HEK293 (cell line): ENCODE measurements around the gene KXD1.

Experiments used
- IKZF3 ChIP-seq: fragments of 450-650 bp; IDR thresholded peaks from 2 replicates; pipeline ENCODE4 v1.5.0; 2018; ENCODE audit warnings: missing biosample characterization, mild to moderate bottlenecking, missing genetic modification characterization, moderate library complexity
- KLF1 ChIP-seq: fragments of 450-650 bp; formaldehyde crosslinking; IDR thresholded peaks from 2 replicates; pipeline ENCODE4 v1.5.1; 2016; ENCODE audit warnings: missing biosample characterization, missing genetic modification characterization
- SALL2 ChIP-seq: fragments of 450-650 bp; formaldehyde crosslinking; IDR thresholded peaks from 2 replicates; pipeline ENCODE4 v1.5.0; 2017; ENCODE audit warnings: missing biosample characterization, mild to moderate bottlenecking, missing genetic modification characterization, borderline replicate concordance
- ZBTB17 ChIP-seq: fragments of 450-650 bp; formaldehyde crosslinking; IDR thresholded peaks from 2 replicates; pipeline ENCODE4 v1.5.1; 2016; ENCODE audit warnings: missing biosample characterization, missing genetic modification characterization
- ZFP41 ChIP-seq: fragments of 450-650 bp; formaldehyde crosslinking; IDR thresholded peaks from 2 replicates; pipeline ENCODE4 v1.5.1; 2016; ENCODE audit warnings: missing biosample characterization, missing genetic modification characterization, borderline replicate concordance
- ZFP69B ChIP-seq: fragments of 450-650 bp; formaldehyde crosslinking; IDR thresholded peaks from 2 replicates; pipeline ENCODE4 v1.5.1; 2016; ENCODE audit warnings: missing biosample characterization, missing genetic modification characterization
- ZNF157 ChIP-seq: fragments of 450-650 bp; formaldehyde crosslinking; IDR thresholded peaks from 2 replicates; pipeline ENCODE4 v1.5.1; 2016; ENCODE audit warnings: missing biosample characterization, missing genetic modification characterization
- ZNF214 ChIP-seq: fragments of 450-650 bp; formaldehyde crosslinking; IDR thresholded peaks from 2 replicates; pipeline ENCODE4 v1.5.1; 2017; ENCODE audit warnings: missing biosample characterization, mild to moderate bottlenecking, missing genetic modification characterization, borderline replicate concordance
- ZNF335 ChIP-seq: fragments of 450-650 bp; formaldehyde crosslinking; conservative IDR thresholded peaks from 2 replicates; pipeline ENCODE4 v1.5.1; 2016; ENCODE audit warnings: missing biosample characterization, missing genetic modification characterization
- ZNF350 ChIP-seq: fragments of 450-650 bp; formaldehyde crosslinking; IDR thresholded peaks from 2 replicates; pipeline ENCODE4 v1.5.0; 2017; ENCODE audit warnings: missing biosample characterization, mild to moderate bottlenecking, missing genetic modification characterization
- ZNF391 ChIP-seq: fragments of 450-650 bp; formaldehyde crosslinking; IDR thresholded peaks from 2 replicates; pipeline ENCODE4 v1.5.1; 2016; ENCODE audit warnings: low read depth, missing biosample characterization, missing genetic modification characterization, borderline replicate concordance
- ZNF416 ChIP-seq: fragments of 450-650 bp; formaldehyde crosslinking; IDR thresholded peaks from 2 replicates; pipeline ENCODE4 v1.5.1; 2016; ENCODE audit warnings: missing biosample characterization, missing genetic modification characterization
- ZNF423 ChIP-seq: fragments of 450-650 bp; formaldehyde crosslinking; IDR thresholded peaks from 2 replicates; pipeline ENCODE4 v1.5.1; 2016; ENCODE audit warnings: missing biosample characterization, missing genetic modification characterization
- ZNF48 ChIP-seq: fragments of 450-650 bp; formaldehyde crosslinking; IDR thresholded peaks from 2 replicates; pipeline ENCODE4 v1.5.1; 2016; ENCODE audit warnings: missing biosample characterization, missing genetic modification characterization
- ZNF510 ChIP-seq: fragments of 450-650 bp; formaldehyde crosslinking; IDR thresholded peaks from 2 replicates; pipeline ENCODE4 v1.5.1; 2018; ENCODE audit warnings: mild to moderate bottlenecking, missing genetic modification characterization, missing biosample characterization; ENCODE audit not compliant: insufficient replicate concordance
- ZNF600 ChIP-seq: fragments of 450-650 bp; formaldehyde crosslinking; IDR thresholded peaks from 2 replicates; pipeline ENCODE4 v1.5.1; 2016; ENCODE audit warnings: missing biosample characterization, missing genetic modification characterization
- ZNF610 ChIP-seq: fragments of 450-650 bp; formaldehyde crosslinking; IDR thresholded peaks from 2 replicates; pipeline ENCODE4 v1.5.1; 2016; ENCODE audit warnings: missing biosample characterization, missing genetic modification characterization, borderline replicate concordance
- ZNF621 ChIP-seq: fragments of 450-650 bp; formaldehyde crosslinking; IDR thresholded peaks from 2 replicates; pipeline ENCODE4 v1.5.1; 2017; ENCODE audit warnings: missing biosample characterization, missing genetic modification characterization
- ZNF626 ChIP-seq: fragments of 450-650 bp; sonication (Bioruptor Pico); formaldehyde crosslinking; IDR thresholded peaks from 2 replicates; pipeline ENCODE4 v1.5.1; 2018; ENCODE audit warnings: missing biosample characterization, missing genetic modification characterization, inconsistent platforms
- ZNF658 ChIP-seq: fragments of 450-650 bp; formaldehyde crosslinking; IDR thresholded peaks from 2 replicates; pipeline ENCODE4; 2016; ENCODE audit warnings: missing biosample characterization, missing genetic modification characterization
- ZNF701 ChIP-seq: fragments of 450-650 bp; formaldehyde crosslinking; IDR thresholded peaks from 2 replicates; pipeline ENCODE4 v1.5.1; 2016; ENCODE audit warnings: missing biosample characterization, missing genetic modification characterization
- ZNF76 ChIP-seq: fragments of 450-650 bp; formaldehyde crosslinking; IDR thresholded peaks from 2 replicates; pipeline ENCODE4; 2016; ENCODE audit warnings: low read depth, missing biosample characterization, missing genetic modification characterization, borderline replicate concordance
- ZNF776 ChIP-seq: fragments of 450-650 bp; formaldehyde crosslinking; IDR thresholded peaks from 2 replicates; pipeline ENCODE4 v1.5.0; 2017; ENCODE audit warnings: missing biosample characterization, missing genetic modification characterization, borderline replicate concordance
- ZNF791 ChIP-seq: fragments of 450-650 bp; formaldehyde crosslinking; IDR thresholded peaks from 2 replicates; pipeline ENCODE4 v1.5.1; 2016; ENCODE audit warnings: missing biosample characterization, missing genetic modification characterization
- TF ChIP-seq, protein P1 (sequence below): fragments of 450-650 bp; formaldehyde crosslinking; IDR thresholded peaks from 2 replicates; pipeline ENCODE4 v1.5.1; 2016; ENCODE audit warnings: missing biosample characterization, missing genetic modification characterization
- TF ChIP-seq, protein P2 (sequence below): fragments of 450-650 bp; formaldehyde crosslinking; IDR thresholded peaks from 2 replicates; pipeline ENCODE4 v1.5.1; 2016; ENCODE audit warnings: missing biosample characterization, missing genetic modification characterization, low read depth
- TF ChIP-seq, protein P3 (sequence below): fragments of 450-650 bp; formaldehyde crosslinking; IDR thresholded peaks from 2 replicates; pipeline ENCODE4 v1.5.1; 2017; ENCODE audit warnings: missing biosample characterization, missing genetic modification characterization
- TF ChIP-seq, protein P4 (sequence below): fragments of 450-650 bp; formaldehyde crosslinking; IDR thresholded peaks from 2 replicates; pipeline ENCODE4 v1.5.1; 2016; ENCODE audit warnings: missing biosample characterization, missing genetic modification characterization
- TF ChIP-seq, protein P5 (sequence below): fragments of 450-650 bp; formaldehyde crosslinking; IDR thresholded peaks from 2 replicates; pipeline ENCODE4 v1.5.1; 2016; ENCODE audit warnings: missing biosample characterization, missing genetic modification characterization
- TF ChIP-seq, protein P6 (sequence below): fragments of 450-650 bp; formaldehyde crosslinking; IDR thresholded peaks from 2 replicates; pipeline ENCODE4 v1.5.1; 2016; ENCODE audit warnings: missing biosample characterization, missing genetic modification characterization

The KXD1 gene

DNA sequence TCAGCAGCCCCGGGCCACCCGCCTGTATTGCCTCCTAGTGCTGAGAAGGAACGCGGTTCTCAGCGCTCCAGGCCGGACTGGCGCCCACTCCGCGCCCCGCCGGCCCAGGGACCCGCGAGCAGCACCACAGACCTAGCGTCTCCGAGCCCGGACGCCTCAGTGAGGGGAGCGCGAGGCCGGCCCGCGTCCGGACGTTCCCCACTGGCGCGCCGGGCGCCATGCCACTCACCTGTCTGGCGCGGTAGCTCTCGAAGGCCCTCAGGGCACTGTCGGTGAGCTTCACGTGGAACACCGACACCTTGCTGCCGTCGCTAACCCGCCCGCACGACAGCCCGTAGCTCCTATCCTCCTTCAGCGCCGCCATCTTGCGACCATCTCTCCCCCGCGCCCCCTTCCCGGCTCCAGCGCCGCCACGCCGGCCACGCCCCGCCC lies 36.0 kb upstream of the KXD1 start, which contains the start of gene ELL (continued):
- TF ChIP-seq, protein P1, sequence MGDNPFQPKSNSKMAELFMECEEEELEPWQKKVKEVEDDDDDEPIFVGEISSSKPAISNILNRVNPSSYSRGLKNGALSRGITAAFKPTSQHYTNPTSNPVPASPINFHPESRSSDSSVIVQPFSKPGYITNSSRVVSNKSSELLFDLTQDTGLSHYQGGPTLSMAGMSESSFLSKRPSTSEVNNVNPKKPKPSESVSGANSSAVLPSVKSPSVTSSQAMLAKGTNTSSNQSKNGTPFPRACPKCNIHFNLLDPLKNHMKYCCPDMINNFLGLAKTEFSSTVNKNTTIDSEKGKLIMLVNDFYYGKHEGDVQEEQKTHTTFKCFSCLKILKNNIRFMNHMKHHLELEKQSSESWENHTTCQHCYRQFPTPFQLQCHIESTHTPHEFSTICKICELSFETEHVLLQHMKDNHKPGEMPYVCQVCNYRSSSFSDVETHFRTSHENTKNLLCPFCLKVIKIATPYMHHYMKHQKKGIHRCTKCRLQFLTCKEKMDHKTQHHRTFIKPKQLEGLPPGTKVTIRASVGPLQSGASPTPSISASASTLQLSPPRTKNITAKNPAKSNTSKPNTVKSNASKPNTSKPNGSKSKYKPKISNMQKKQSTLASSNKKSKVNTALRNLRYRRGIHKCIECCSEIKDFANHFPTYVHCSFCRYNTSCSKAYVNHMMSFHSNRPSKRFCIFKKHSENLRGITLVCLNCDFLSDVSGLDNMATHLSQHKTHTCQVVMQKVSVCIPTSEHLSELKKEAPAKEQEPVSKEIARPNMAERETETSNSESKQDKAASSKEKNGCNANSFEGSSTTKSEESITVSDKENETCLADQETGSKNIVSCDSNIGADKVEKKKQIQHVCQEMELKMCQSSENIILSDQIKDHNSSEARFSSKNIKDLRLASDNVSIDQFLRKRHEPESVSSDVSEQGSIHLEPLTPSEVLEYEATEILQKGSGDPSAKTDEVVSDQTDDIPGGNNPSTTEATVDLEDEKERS: no peak
- no peak for TF ChIP-seq ZFP69B (tag by site-specific recombination)
- TF ChIP-seq, protein P2, sequence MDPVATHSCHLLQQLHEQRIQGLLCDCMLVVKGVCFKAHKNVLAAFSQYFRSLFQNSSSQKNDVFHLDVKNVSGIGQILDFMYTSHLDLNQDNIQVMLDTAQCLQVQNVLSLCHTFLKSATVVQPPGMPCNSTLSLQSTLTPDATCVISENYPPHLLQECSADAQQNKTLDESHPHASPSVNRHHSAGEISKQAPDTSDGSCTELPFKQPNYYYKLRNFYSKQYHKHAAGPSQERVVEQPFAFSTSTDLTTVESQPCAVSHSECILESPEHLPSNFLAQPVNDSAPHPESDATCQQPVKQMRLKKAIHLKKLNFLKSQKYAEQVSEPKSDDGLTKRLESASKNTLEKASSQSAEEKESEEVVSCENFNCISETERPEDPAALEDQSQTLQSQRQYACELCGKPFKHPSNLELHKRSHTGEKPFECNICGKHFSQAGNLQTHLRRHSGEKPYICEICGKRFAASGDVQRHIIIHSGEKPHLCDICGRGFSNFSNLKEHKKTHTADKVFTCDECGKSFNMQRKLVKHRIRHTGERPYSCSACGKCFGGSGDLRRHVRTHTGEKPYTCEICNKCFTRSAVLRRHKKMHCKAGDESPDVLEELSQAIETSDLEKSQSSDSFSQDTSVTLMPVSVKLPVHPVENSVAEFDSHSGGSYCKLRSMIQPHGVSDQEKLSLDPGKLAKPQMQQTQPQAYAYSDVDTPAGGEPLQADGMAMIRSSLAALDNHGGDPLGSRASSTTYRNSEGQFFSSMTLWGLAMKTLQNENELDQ (tag by site-specific recombination): no peak
- TF ChIP-seq ZNF76 (tag by site-specific recombination): peak; percentile 75; the same call in 1 of the 2 replicates
- TF ChIP-seq ZNF48 (tag by site-specific recombination): no peak
- no peak for TF ChIP-seq ZNF658 (tag by site-specific recombination)
- no peak; the same call in 1 of the 2 replicates for TF ChIP-seq KLF1
- TF ChIP-seq ZNF610 (tag by site-specific recombination): no peak
- TF ChIP-seq, protein P3, sequence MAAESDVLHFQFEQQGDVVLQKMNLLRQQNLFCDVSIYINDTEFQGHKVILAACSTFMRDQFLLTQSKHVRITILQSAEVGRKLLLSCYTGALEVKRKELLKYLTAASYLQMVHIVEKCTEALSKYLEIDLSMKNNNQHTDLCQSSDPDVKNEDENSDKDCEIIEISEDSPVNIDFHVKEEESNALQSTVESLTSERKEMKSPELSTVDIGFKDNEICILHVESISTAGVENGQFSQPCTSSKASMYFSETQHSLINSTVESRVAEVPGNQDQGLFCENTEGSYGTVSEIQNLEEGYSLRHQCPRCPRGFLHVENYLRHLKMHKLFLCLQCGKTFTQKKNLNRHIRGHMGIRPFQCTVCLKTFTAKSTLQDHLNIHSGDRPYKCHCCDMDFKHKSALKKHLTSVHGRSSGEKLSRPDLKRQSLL (tag by site-specific recombination): peak; percentile 98
- no peak for TF ChIP-seq SALL2 (tag by site-specific recombination)
- TF ChIP-seq ZNF701 (tag by site-specific recombination): no peak
- no peak for TF ChIP-seq IKZF3 (tag by site-specific recombination)
- TF ChIP-seq, protein P4, sequence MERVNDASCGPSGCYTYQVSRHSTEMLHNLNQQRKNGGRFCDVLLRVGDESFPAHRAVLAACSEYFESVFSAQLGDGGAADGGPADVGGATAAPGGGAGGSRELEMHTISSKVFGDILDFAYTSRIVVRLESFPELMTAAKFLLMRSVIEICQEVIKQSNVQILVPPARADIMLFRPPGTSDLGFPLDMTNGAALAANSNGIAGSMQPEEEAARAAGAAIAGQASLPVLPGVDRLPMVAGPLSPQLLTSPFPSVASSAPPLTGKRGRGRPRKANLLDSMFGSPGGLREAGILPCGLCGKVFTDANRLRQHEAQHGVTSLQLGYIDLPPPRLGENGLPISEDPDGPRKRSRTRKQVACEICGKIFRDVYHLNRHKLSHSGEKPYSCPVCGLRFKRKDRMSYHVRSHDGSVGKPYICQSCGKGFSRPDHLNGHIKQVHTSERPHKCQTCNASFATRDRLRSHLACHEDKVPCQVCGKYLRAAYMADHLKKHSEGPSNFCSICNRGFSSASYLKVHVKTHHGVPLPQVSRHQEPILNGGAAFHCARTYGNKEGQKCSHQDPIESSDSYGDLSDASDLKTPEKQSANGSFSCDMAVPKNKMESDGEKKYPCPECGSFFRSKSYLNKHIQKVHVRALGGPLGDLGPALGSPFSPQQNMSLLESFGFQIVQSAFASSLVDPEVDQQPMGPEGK (tag by site-specific recombination): peak; percentile 62
- TF ChIP-seq ZNF391 (tag by site-specific recombination): peak; percentile 74; the same call in 1 of the 2 replicates
- no peak for TF ChIP-seq ZNF626 (tag by site-specific recombination)
- no peak for TF ChIP-seq ZNF416
- no peak for TF ChIP-seq ZNF510 (tag by site-specific recombination)
- no peak for TF ChIP-seq ZNF350
- TF ChIP-seq ZNF776 (tag by site-specific recombination): no peak
- no peak for TF ChIP-seq ZFP41 (tag by site-specific recombination)
- TF ChIP-seq ZNF600 (tag by site-specific recombination): peak; percentile 68; the same call in 1 of the 2 replicates
- TF ChIP-seq, protein P5, sequence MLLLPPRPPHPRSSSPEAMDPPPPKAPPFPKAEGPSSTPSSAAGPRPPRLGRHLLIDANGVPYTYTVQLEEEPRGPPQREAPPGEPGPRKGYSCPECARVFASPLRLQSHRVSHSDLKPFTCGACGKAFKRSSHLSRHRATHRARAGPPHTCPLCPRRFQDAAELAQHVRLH: no peak
- TF ChIP-seq ZNF157 (tag by site-specific recombination): no peak
- TF ChIP-seq, protein P6, sequence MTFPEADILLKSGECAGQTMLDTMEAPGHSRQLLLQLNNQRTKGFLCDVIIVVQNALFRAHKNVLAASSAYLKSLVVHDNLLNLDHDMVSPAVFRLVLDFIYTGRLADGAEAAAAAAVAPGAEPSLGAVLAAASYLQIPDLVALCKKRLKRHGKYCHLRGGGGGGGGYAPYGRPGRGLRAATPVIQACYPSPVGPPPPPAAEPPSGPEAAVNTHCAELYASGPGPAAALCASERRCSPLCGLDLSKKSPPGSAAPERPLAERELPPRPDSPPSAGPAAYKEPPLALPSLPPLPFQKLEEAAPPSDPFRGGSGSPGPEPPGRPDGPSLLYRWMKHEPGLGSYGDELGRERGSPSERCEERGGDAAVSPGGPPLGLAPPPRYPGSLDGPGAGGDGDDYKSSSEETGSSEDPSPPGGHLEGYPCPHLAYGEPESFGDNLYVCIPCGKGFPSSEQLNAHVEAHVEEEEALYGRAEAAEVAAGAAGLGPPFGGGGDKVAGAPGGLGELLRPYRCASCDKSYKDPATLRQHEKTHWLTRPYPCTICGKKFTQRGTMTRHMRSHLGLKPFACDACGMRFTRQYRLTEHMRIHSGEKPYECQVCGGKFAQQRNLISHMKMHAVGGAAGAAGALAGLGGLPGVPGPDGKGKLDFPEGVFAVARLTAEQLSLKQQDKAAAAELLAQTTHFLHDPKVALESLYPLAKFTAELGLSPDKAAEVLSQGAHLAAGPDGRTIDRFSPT (tag by site-specific recombination): no peak; the same call in 1 of the 2 replicates
- no peak for TF ChIP-seq ZNF423 (tag by site-specific recombination)
- no peak for TF ChIP-seq ZNF621 (tag by site-specific recombination)
- no peak; the same call in 1 of the 2 replicates for TF ChIP-seq ZNF335 (tag by site-specific recombination)
- TF ChIP-seq ZBTB17 (tag by site-specific recombination): no peak
- TF ChIP-seq ZNF791: no peak
- no peak for TF ChIP-seq ZNF214
